GM12865 (cell line): Measurements from ENCODE around the gene EVI5L.

ENCODE experiments used
- DNase-seq: peaks from one replicate; pipeline ENCODE4 v3.0.0; 2010; ENCODE audit warnings: low read depth
- H3K4me3 ChIP-seq: 2 replicates; pipeline ENCODE4 v1.5.1; 2011; ENCODE audit warnings: mild to moderate bottlenecking, low read depth, low read length, control low read depth
- CTCF ChIP-seq: IDR thresholded peaks from 2 replicates; pipeline ENCODE4 v1.5.1; 2011; ENCODE audit warnings: low read length, control low read depth, low read depth, inconsistent platforms; ENCODE audit not compliant: insufficient read depth; ENCODE audit errors: missing control alignments

Gene EVI5L

GRCh38 chr19:7852851-7853769, 23.1 kb downstream of the EVI5L start:
- no peak overlapping the region for H3K4me3 ChIP-seq
- peak; percentile 85 for DNase-seq
- peak; percentile 87 for TF ChIP-seq CTCF

- no peak overlapping the region for H3K4me3 ChIP-seq
- DNase-seq, result no peak
- TF ChIP-seq CTCF, result no peak
These were observed 23.7 kb downstream of the EVI5L start for GRCh38 chr19:7853770-7854128.

GRCh38 chr19:7855426-7856108, 25.5 kb downstream of the EVI5L start:
- TF ChIP-seq CTCF, result no peak
- H3K4me3 ChIP-seq, result no peak overlapping the region
- no peak for DNase-seq

- DNase-seq, result no peak
- TF ChIP-seq CTCF, result no peak
- H3K4me3 ChIP-seq, result no peak overlapping the region
These were observed 26.1 kb downstream of the EVI5L start for GRCh38 chr19:7856109-7856591.

DNA sequence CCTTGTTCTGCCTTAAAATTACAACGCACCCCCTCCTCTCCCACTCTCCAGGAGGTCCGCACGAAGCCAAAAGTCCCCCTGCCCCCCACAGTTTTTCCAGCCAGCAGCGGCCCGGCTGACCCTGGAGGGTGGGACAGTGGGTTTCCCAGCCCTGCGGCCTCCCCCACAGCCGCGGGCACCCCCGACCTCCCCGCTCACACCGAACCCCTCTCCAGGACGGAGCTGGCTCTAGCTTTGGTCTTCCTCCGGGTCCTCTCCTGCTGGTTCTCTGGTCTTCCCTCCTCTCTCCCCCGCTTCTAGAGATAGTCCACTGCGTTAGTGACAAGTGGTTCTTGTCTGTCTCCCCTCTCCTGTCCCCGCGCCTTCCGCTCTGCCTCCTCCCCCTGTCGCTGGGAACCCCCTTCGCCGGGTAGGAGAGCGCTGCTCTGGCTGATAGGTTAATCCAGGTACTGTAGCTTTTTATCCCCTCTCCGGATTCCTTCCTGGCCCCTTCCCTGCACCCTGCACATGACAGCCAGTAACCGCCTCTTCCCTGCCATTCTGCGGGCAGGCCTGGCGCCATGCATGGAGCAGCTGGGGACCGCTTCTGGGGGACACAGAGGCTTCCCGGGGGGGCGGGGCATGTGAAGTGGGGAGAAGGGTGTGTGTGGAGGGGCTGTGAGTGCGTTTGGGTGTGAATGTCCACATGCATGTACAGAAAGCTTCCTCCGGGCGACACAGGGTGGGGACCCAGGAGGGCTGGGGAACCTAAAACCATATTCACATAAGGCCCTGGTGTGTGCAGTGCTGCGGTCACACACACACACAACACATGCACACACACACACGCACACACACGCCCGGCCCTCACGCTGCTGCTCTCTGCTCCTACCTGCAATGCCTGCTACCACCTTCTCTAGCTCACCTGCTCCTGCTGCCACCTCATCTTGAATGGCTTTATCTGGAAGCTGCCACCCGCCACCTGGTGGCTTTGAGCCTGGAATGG, 27.0 kb downstream of the EVI5L start:
- no peak for TF ChIP-seq CTCF
- no peak overlapping the region for H3K4me3 ChIP-seq
- DNase-seq, result no peak

- DNase-seq, result no peak
- H3K4me3 ChIP-seq, result no peak overlapping the region
- TF ChIP-seq CTCF, result no peak
These were observed 27.7 kb downstream of the EVI5L start for GRCh38 chr19:7857727-7858108.
